Ectodermal cell (in vitro differentiated cells): Measurements from ENCODE around the gene NAA38.

Experiments used
- H3K27ac ChIP-seq: 2 replicates; pipeline ENCODE4 v1.7.0; 2013; ENCODE audit warnings: mild to moderate bottlenecking, low read depth, low read length; ENCODE audit not compliant: insufficient read depth, poor library complexity, severe bottlenecking
- H3K27me3 ChIP-seq: 2 replicates; pipeline ENCODE4 v1.7.0; 2013; ENCODE audit warnings: mild to moderate bottlenecking, low read length; ENCODE audit not compliant: insufficient read depth, control insufficient read depth, poor library complexity, severe bottlenecking
- H3K36me3 ChIP-seq: one replicate; pipeline ENCODE4 v1.7.0; 2013; ENCODE audit warnings: low read length; ENCODE audit not compliant: control insufficient read depth, insufficient read depth
- H3K4me1 ChIP-seq: one replicate; pipeline ENCODE4 v1.7.0; 2013; ENCODE audit warnings: low read length; ENCODE audit not compliant: control insufficient read depth, insufficient read depth
- H3K4me3 ChIP-seq: 2 replicates; pipeline ENCODE4 v1.7.0; 2013; ENCODE audit warnings: low read depth, low read length, control low read depth; ENCODE audit not compliant: insufficient read depth
- H3K9me3 ChIP-seq: 2 replicates; pipeline ENCODE4 v1.7.0; 2013; ENCODE audit warnings: mild to moderate bottlenecking, low read length, moderate library complexity; ENCODE audit not compliant: control insufficient read depth
- WGBS, 2 experiments: methylation state at CpG; one replicate each; pipeline ENCODE4 v1.1.7; 2013; ENCODE audit warnings: missing lambda C conversion rate in 2 of 2; 5-methylcytosine and 5-hydroxymethylcytosine counted together

The NAA38 gene

GRCh38 chr17:7839876-7840261 is 17.5 kb downstream of the NAA38 start:
- Histone ChIP-seq H3K4me1 (peaks cover 33% of the 10 kb centered on the region), H3K27me3 (no peaks in the 10 kb centered on the region), H3K4me3 (no peak overlapping the region), H3K9me3 (no peaks in the 10 kb centered on the region), H3K27ac (no peak overlapping the region), H3K36me3 (peaks cover 4% of the 10 kb centered on the region)
- WGBS, 2 experiments: 73 to 90% methylated on average over 2 of the region's 2 CpGs

GRCh38 chr17:7839190-7839875 is 18.0 kb downstream of the NAA38 start:
- no peaks in the 10 kb centered on the region for H3K9me3 ChIP-seq
- WGBS, 2 experiments: 80 to 83% methylated on average over 6 of the region's 6 CpGs
- H3K27ac ChIP-seq: peak overlapping the region; percentile 36
- peaks cover 4% of the 10 kb centered on the region for H3K36me3 ChIP-seq
- no peaks in the 10 kb centered on the region for H3K27me3 ChIP-seq
- H3K4me1 ChIP-seq: peaks cover 33% of the 10 kb centered on the region
- peak overlapping the region; percentile 41 for H3K4me3 ChIP-seq

GRCh38 chr17:7838090-7839075 is 19.0 kb downstream of the NAA38 start:
- peak overlapping the region; percentile 41 for H3K4me3 ChIP-seq
- H3K27ac ChIP-seq: peak overlapping the region; percentile 88

DNA sequence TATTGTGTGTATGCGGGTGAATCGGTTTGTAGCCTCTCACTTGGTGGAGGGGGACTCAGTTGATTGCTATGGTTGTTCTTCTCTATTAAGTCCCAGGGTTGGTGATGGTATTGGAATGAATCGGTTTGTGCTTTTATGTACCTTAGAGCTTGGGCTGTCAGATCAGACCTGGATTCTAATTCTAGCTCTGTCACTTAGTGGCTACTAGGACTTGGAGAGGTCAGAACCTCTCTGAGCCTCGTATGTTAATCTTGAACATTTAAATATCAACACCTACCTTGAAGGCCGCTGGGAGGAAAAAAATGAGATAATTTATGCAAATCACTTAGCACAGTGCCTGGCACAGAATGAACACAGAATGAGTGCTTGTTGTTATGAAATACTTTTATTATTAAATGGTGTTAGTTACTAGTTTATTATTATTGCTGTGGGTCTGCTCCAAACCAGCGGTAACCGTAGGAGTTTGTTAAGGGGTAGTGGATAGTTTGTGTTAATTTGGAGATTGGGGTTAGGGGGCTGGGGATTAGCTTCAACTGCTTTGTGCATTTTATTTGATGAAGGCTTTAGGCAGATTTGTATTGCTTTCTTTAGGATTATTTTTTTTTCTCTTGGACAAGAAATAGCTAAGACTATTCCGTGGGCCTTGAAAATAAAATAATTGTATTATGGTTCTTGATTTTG is 19.8 kb downstream of the NAA38 start:
- Histone ChIP-seq H3K27me3 (peaks cover 10% of the 10 kb centered on the region), H3K4me1 (peaks cover 42% of the 10 kb centered on the region), H3K36me3 (peaks cover 4% of the 10 kb centered on the region), H3K27ac (peak overlapping the region; percentile 88), H3K9me3 (no peaks in the 10 kb centered on the region), H3K4me3 (peak overlapping the region; percentile 28)
- 5 to 7% methylated on average over 7 to 8 of the region's 8 CpGs for WGBS, 2 experiments

More at GRCh38 chr17:7838090-7839075, 19.0 kb downstream of the NAA38 start:
- 17 to 20% methylated on average over 8 to 10 of the region's 12 CpGs for WGBS, 2 experiments
- H3K36me3 ChIP-seq: peaks cover 4% of the 10 kb centered on the region
- H3K27me3 ChIP-seq: peaks cover 1% of the 10 kb centered on the region
- H3K9me3 ChIP-seq: no peaks in the 10 kb centered on the region
- H3K4me1 ChIP-seq: peaks cover 35% of the 10 kb centered on the region

DNA sequence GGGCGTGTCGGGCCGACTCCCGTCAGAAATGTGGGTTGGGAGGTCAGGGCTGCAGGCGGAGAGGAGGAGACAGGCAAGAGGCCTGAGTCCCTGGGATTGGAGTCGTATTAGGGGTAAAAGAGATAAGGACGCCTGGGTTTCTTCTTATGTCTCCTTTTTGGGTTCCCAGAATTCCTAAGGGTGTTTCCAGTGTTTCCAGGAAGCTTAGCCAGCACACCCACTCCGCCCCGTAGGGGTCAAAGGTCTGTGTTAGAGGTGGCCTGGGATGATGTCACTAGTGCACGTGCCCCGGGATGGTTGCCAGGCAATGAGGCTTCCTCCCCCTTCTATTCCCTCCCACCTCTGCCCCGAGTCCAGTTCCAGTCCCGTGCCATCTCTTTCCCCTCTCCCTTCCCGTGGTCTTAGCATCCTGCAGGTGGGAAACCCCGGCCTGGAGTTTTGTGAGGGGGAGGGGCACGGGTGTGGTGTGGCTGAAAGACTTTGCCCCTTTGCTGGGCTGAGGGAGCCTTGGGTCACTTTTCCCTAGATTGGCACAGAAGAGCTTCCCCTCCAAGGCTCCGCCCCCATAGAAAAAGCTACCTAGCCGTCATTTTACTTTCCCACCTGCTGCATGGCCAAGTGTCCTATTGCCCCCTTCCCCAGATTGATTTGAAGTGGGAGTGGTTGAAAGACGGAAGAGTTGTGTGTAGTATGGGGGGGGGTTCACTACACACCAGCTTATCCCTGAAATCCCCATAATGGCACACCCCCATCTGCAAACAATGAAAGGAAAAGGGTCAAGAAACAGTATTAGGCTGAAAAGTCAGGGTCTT is 20.6 kb downstream of the NAA38 start:
- Histone ChIP-seq H3K27ac (peak overlapping the region; percentile 94), H3K4me1 (peaks cover 42% of the 10 kb centered on the region), H3K27me3 (peaks cover 17% of the 10 kb centered on the region), H3K4me3 (peak overlapping the region; percentile 83), H3K9me3 (no peaks in the 10 kb centered on the region), H3K36me3 (peaks cover 4% of the 10 kb centered on the region)
- 0% methylated on average over 16 to 18 of the region's 19 CpGs for WGBS, 2 experiments

DNA sequence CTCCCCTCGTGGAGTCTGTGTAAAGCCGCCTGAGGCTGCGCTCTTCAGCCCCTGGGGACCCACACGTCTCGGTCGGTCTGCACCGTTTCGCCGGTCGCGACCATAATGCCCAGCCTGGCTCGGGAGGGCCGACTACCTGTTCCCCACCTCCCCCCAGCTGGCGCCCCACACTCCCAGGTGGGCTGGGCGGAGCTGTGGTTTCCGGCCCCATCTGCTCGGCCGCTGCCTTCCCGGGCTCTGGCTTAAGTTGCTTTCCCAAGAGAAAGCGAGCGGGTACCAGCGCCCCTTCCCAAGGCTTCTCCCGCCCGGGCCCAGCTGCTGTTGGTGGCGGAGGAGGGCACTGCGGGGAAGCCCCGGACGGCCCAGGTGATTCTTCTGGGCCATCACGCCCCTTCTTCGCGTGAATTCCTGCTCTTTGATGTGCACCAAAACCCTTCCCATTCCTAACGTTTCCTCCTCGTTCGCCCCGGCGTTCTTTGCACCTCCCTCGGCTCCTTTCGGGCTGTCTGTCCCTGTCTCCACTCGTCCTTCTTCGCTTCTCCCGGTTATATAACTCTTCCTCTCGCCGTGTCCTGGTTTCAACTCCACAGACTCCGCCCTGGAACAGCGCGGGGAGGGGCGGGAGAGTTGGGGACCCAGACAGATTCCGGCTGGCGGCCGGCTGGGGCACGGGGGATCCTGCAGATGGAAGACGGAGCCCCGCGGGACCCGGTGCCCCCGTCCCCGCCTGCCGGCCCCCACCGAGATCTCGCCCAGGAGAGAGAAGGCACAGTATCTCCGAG is 21.4 kb downstream of the NAA38 start:
- WGBS, 2 experiments: 0% methylated on average over 61 of the region's 61 CpGs
- Histone ChIP-seq H3K27ac (peak overlapping the region; percentile 94), H3K4me1 (peaks cover 39% of the 10 kb centered on the region), H3K36me3 (peaks cover 4% of the 10 kb centered on the region), H3K4me3 (peak overlapping the region; percentile 83), H3K27me3 (peaks cover 25% of the 10 kb centered on the region), H3K9me3 (no peaks in the 10 kb centered on the region)

DNA sequence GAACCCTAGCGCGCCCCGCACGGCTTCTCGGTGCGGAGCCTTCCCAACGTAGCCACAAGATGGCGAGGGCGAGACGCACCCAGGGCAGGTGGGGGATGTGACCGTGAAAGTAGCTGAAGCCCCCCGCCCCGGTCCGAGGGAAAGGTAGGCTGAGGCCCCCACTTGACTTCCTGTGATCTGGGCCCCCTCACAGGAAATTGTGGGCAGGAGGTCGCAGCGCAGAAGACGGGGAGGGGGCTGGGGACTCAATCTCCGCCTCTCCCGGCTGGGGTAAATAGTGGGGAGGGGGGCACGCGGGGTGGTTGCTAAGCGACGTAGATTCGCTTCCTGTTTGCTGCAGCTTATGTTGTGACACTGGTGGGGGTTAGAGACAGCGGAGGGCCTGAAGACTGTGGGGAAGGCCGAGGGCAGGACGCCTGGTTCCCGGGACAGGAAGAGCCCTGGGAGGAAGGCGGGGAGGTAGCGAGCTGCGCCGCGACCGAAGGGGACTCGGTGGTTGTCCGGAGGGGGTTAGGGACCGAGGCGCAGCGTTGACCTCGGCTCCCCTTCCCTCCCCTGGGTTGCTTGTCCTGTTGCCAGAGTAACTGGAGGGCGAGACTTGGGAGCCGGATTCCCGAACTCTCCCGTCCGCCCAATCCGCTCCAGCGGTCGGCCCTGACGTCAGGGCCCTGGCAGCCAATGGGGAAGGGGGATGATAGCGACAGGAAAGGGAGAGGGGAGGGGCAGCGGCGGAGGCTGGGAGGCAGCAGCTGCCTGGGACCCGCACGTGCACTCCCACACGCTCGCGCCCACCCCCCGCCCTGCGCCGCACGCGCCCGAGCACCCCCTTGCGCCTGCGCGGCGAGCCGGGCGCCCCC is 22.2 kb downstream of the NAA38 start:
- 0 to 1% methylated on average over 69 of the region's 69 CpGs for WGBS, 2 experiments
- peaks cover 29% of the 10 kb centered on the region for H3K27me3 ChIP-seq
- H3K27ac ChIP-seq: peak overlapping the region; percentile 99
- H3K36me3 ChIP-seq: no peaks in the 10 kb centered on the region
- H3K9me3 ChIP-seq: no peaks in the 10 kb centered on the region
- peaks cover 31% of the 10 kb centered on the region for H3K4me1 ChIP-seq
- H3K4me3 ChIP-seq: peak overlapping the region; percentile 83

DNA sequence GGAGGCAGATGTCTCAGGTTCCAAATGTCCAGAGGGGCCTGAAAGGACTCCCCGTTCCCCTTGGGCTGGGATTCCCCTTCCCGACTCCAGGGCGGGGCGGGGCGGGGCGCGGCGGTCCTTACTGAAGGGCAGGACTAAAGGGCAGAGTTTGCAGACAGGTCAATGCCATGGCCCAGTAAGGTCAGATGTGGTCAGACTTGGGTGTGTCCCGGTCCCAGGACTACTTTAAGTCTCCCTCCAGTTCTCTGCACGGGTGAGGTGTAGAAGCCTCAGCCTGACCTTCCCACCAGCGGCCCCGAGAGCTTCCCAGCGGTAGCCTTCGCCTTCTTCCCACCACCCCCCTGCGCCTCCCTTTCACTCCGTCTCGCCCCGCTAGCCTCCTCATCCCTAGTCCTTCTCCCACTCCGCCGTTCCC is 22.8 kb downstream of the NAA38 start:
- 0 to 1% methylated on average over 20 of the region's 20 CpGs for WGBS, 2 experiments

More for the DNA sequence above, 22.8 kb downstream of the NAA38 start:
- H3K9me3 ChIP-seq: no peaks in the 10 kb centered on the region
- peaks cover 29% of the 10 kb centered on the region for H3K27me3 ChIP-seq
- peak overlapping the region; percentile 99 for H3K27ac ChIP-seq
- H3K36me3 ChIP-seq: no peaks in the 10 kb centered on the region
- peak overlapping the region; percentile 83 for H3K4me3 ChIP-seq
- peaks cover 25% of the 10 kb centered on the region for H3K4me1 ChIP-seq
